22Rv1 (cell line): ENCODE data around the gene TLL2.

Source experiments
- H3K27ac ChIP-seq: fragments of 450-650 bp; 2 replicates; pipeline ENCODE4 v1.5.1; 2017
- CTCF ChIP-seq: fragments of 450-650 bp; IDR thresholded peaks from 2 replicates; pipeline ENCODE4 v1.5.1; 2017; ENCODE audit warnings: mild to moderate bottlenecking
- ZFX ChIP-seq: fragments of 450-650 bp; IDR thresholded peaks from 2 replicates; pipeline ENCODE4 v1.6.1; 2017; ENCODE audit warnings: antibody characterized with exemption, borderline replicate concordance

Gene TLL2

GRCh38 chr10:96419351-96419750 is 94.4 kb downstream of the TLL2 start:
- TF ChIP-seq CTCF (no peak), ZFX (no peak)
- no peak overlapping the region for H3K27ac ChIP-seq

- TF ChIP-seq CTCF (no peak), ZFX (no peak)
Observed at GRCh38 chr10:96418582-96418981, 95.1 kb downstream of the TLL2 start.

GRCh38 chr10:96417441-96417840 is 96.3 kb downstream of the TLL2 start:
- TF ChIP-seq CTCF: no peak
- TF ChIP-seq ZFX: no peak
- no peak overlapping the region for H3K27ac ChIP-seq

More at GRCh38 chr10:96418582-96418981, 95.1 kb downstream of the TLL2 start:
- H3K27ac ChIP-seq: no peak overlapping the region

GRCh38 chr10:96416643-96417042 is 97.1 kb downstream of the TLL2 start:
- TF ChIP-seq ZFX: no peak
- TF ChIP-seq CTCF: no peak
- H3K27ac ChIP-seq: no peak overlapping the region

GRCh38 chr10:96415891-96416554 is 97.7 kb downstream of the TLL2 start:
- TF ChIP-seq CTCF: no peak
- no peak for TF ChIP-seq ZFX
- H3K27ac ChIP-seq: no peak overlapping the region

GRCh38 chr10:96415150-96415890 is 98.4 kb downstream of the TLL2 start:
- TF ChIP-seq ZFX: no peak
- TF ChIP-seq CTCF: no peak
- no peak overlapping the region for H3K27ac ChIP-seq

GRCh38 chr10:96414303-96414702 is 99.4 kb downstream of the TLL2 start:
- no peak for TF ChIP-seq CTCF
- no peak for TF ChIP-seq ZFX
- no peak overlapping the region for H3K27ac ChIP-seq
